GM10266 (cell line): ENCODE data around the gene CACNA2D3.

Experiments used
- DNase-seq: peaks from one replicate; pipeline ENCODE4 v3.0.0; 2012; ENCODE audit errors: extremely low spot score
- CTCF ChIP-seq: IDR thresholded peaks from 2 replicates; pipeline ENCODE4 v1.5.1; 2012; ENCODE audit warnings: mild to moderate bottlenecking, low read depth; ENCODE audit not compliant: control insufficient read depth, insufficient read depth; ENCODE audit errors: missing control alignments

CACNA2D3 gene

GRCh38 chr3:54955496-54955895, 833.1 kb downstream of the CACNA2D3 start:
- TF ChIP-seq CTCF: no peak

GRCh38 chr3:54955941-54956340, 833.6 kb downstream of the CACNA2D3 start:
- no peak for TF ChIP-seq CTCF
- no peak for DNase-seq

More at GRCh38 chr3:54955496-54955895, 833.1 kb downstream of the CACNA2D3 start:
- DNase-seq: no peak

- TF ChIP-seq CTCF: no peak
These were observed 835.4 kb downstream of the CACNA2D3 start for GRCh38 chr3:54957711-54958110.

GRCh38 chr3:54960082-54960481, 837.7 kb downstream of the CACNA2D3 start:
- TF ChIP-seq CTCF: no peak
- DNase-seq: no peak

More at GRCh38 chr3:54957711-54958110, 835.4 kb downstream of the CACNA2D3 start:
- no peak for DNase-seq

- no peak for TF ChIP-seq CTCF
- no peak for DNase-seq
These were observed 838.3 kb downstream of the CACNA2D3 start for GRCh38 chr3:54960701-54961100.

- no peak for DNase-seq
- no peak for TF ChIP-seq CTCF
These were observed 839.8 kb downstream of the CACNA2D3 start for GRCh38 chr3:54962200-54962599.

GRCh38 chr3:54963641-54964040, 841.3 kb downstream of the CACNA2D3 start:
- DNase-seq: no peak

More at GRCh38 chr3:54963641-54964040, 841.3 kb downstream of the CACNA2D3 start:
- no peak for TF ChIP-seq CTCF
